ENCODE data around the gene SIGLEC9. TPM values are rescaled to one million over a fixed set of nuclear protein-coding genes. Genes with fewer than 3 reads are reported as not detected.

Gene SIGLEC9
- total RNA-seq, 2 experiments from 2014 or later = 0.36 to 0.59 TPM

DNA sequence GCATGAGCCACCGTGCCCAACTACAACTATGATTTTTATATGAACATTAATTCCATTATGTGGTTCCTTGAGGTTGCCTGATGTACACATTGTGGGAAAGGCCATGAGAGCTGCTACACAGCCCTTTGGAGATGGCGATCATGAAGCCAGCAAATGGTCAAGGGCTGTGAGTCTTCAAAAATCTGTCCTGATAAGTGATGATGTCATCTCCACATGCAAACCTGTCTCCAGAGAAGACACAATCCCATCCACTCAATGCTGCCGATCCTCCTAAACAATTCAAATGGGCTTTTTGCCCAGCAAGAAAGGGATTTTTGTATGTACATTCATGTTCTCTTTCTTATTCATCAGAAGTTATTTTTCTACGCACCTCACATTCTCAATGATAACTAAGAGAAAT is 35.0 kb downstream of the SIGLEC9 start:
- Histone ChIP-seq H3K9me3 (ENCODE audit: control insufficient read depth in 1 of 2, insufficient read depth in 1 of 2, low read length in 2 of 2) (no peaks in the 10 kb centered on the region), H3K27ac (ENCODE audit: low read depth in 1 of 2, low read length in 2 of 2) (no peak overlapping the region), H3K4me3 (ENCODE audit: low read length) (no peak overlapping the region), H3K4me1 (ENCODE audit: insufficient read depth, low read length) (peaks cover 8% of the 10 kb centered on the region), H3K36me3 (ENCODE audit: insufficient read depth, low read length) (no peaks in the 10 kb centered on the region), H3K27me3 (ENCODE audit: control insufficient read depth in 1 of 2, insufficient read depth in 2 of 2, low read length in 2 of 2) (no peaks in the 10 kb centered on the region)
- ChIA-PET CTCF (no interaction called here), POLR2A (no interaction called here)
- DNase-seq (no peak), ATAC-seq (ENCODE audit: poor library complexity) (no peak)
- H3K27ac Mint-ChIP-seq = no peak overlapping the region
- H3K27me3 Mint-ChIP-seq = peaks cover 6% of the 10 kb centered on the region
- no peaks in the 10 kb centered on the region for H3K36me3 Mint-ChIP-seq (ENCODE audit: low read depth)
- H3K4me3 Mint-ChIP-seq = no peak overlapping the region
- no peaks in the 10 kb centered on the region for H3K9me3 Mint-ChIP-seq
- intact Hi-C loops (cut with DNase I, micrococcal nuclease) = loop anchor here in 1 of 2 experiments (5.0 kb wide), 1 partner anchor 37 kb away; the partner anchor contains the start of gene SIGLEC9
- peaks cover 7% of the 10 kb centered on the region for H3K4me1 Mint-ChIP-seq (ENCODE audit: low read depth)
- TF ChIP-seq, protein P1, sequence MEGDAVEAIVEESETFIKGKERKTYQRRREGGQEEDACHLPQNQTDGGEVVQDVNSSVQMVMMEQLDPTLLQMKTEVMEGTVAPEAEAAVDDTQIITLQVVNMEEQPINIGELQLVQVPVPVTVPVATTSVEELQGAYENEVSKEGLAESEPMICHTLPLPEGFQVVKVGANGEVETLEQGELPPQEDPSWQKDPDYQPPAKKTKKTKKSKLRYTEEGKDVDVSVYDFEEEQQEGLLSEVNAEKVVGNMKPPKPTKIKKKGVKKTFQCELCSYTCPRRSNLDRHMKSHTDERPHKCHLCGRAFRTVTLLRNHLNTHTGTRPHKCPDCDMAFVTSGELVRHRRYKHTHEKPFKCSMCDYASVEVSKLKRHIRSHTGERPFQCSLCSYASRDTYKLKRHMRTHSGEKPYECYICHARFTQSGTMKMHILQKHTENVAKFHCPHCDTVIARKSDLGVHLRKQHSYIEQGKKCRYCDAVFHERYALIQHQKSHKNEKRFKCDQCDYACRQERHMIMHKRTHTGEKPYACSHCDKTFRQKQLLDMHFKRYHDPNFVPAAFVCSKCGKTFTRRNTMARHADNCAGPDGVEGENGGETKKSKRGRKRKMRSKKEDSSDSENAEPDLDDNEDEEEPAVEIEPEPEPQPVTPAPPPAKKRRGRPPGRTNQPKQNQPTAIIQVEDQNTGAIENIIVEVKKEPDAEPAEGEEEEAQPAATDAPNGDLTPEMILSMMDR (IDR thresholded peaks at IDR 0.05) = no peak

DNA sequence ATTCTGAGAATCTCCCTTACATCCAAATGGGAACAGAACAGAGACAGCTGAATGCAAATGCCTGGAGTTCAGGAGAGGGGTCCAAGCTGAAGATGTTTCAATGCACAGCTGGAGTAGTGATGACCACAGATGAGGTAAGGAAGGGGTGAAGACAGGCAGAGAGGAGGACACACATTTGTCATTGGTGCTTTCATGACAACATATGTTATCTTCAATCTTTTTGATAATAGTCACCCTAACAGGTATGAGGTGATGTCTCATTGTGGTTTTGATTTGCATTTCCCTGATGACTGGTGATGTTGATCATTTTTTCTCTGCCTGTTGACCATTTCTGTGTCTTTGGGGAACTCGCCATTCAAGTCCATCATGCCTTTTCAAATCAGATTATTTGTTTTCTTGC is 36.6 kb downstream of the SIGLEC9 start:
- no peak overlapping the region for H3K27ac ChIP-seq (ENCODE audit: low read depth in 1 of 2, low read length in 2 of 2)
- no peaks in the 10 kb centered on the region for H3K9me3 ChIP-seq (ENCODE audit: control insufficient read depth in 1 of 2, insufficient read depth in 1 of 2, low read length in 2 of 2)
- TF ChIP-seq, protein P1 (IDR thresholded peaks at IDR 0.05) = no peak
- H3K27me3 ChIP-seq (ENCODE audit: control insufficient read depth in 1 of 2, insufficient read depth in 2 of 2, low read length in 2 of 2) = no peaks in the 10 kb centered on the region
- DNase-seq (no peak), ATAC-seq (ENCODE audit: poor library complexity) (no peak)
- H3K36me3 ChIP-seq (ENCODE audit: insufficient read depth, low read length) = no peaks in the 10 kb centered on the region
- ChIA-PET CTCF (no interaction called here), POLR2A (no interaction called here)
- Mint-ChIP-seq H3K36me3 (ENCODE audit: low read depth) (no peaks in the 10 kb centered on the region), H3K9me3 (no peaks in the 10 kb centered on the region), H3K4me1 (ENCODE audit: low read depth) (peaks cover 7% of the 10 kb centered on the region), H3K27ac (no peak overlapping the region), H3K4me3 (no peak overlapping the region), H3K27me3 (peaks cover 6% of the 10 kb centered on the region)
- intact Hi-C loops (cut with DNase I, micrococcal nuclease) = no loop called here
- H3K4me1 ChIP-seq (ENCODE audit: insufficient read depth, low read length) = peaks cover 8% of the 10 kb centered on the region
- no peak overlapping the region for H3K4me3 ChIP-seq (ENCODE audit: low read length)

DNA sequence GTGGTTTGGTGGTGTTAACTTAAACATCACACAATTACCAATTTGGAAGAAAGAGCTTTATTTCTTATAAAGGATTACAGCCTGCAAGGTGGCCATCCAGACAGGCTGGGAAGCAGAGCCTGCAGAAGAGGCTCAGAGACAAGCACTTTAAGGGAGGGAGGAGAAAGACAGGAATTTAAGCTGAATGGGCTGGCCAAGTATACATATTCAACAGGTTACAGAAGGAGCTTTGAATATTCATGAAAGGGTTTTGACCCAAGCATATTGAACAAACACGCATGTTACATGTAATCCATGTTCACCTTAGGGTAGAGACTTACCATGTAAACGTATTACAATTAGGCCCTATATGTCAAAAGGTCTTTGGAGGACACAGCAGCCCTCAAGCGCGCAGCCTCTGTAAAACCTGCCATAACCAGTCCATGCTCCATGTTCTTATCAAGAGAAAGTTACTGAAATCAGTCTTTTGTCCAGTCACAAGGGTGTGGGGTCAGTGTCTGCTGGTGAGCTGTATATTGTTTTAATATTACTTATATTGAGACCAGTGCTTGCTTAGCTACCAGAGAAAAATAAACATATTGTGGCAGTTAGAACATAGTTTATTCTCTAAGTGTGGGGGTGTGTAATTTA is 37.3 kb downstream of the SIGLEC9 start:
- intact Hi-C loops (cut with DNase I, micrococcal nuclease) = no loop called here
- ChIA-PET CTCF (no interaction called here), POLR2A (no interaction called here)
- no peak overlapping the region for H3K27ac Mint-ChIP-seq
- H3K4me1 ChIP-seq (ENCODE audit: insufficient read depth, low read length) = peaks cover 11% of the 10 kb centered on the region
- H3K4me3 ChIP-seq (ENCODE audit: low read length) = no peak overlapping the region
- H3K27me3 ChIP-seq (ENCODE audit: control insufficient read depth in 1 of 2, insufficient read depth in 2 of 2, low read length in 2 of 2) = no peaks in the 10 kb centered on the region
- peaks cover 14% of the 10 kb centered on the region for H3K4me1 Mint-ChIP-seq (ENCODE audit: low read depth)
- H3K36me3 Mint-ChIP-seq (ENCODE audit: low read depth) = no peaks in the 10 kb centered on the region
- peaks cover 6% of the 10 kb centered on the region for H3K27me3 Mint-ChIP-seq
- no peak for ATAC-seq (ENCODE audit: poor library complexity)
- DNase-seq = no peak
- H3K27ac ChIP-seq (ENCODE audit: low read depth in 1 of 2, low read length in 2 of 2) = no peak overlapping the region
- no peak overlapping the region for H3K4me3 Mint-ChIP-seq
- TF ChIP-seq, protein P1 (IDR thresholded peaks at IDR 0.05) = no peak
- no peaks in the 10 kb centered on the region for H3K9me3 ChIP-seq (ENCODE audit: control insufficient read depth in 1 of 2, insufficient read depth in 1 of 2, low read length in 2 of 2)
- no peaks in the 10 kb centered on the region for H3K9me3 Mint-ChIP-seq
- H3K36me3 ChIP-seq (ENCODE audit: insufficient read depth, low read length) = no peaks in the 10 kb centered on the region
